Caco-2 (cell line): ENCODE measurements around the gene PGLYRP4. TPM values are rescaled to one million over a fixed set of nuclear protein-coding genes. Genes with fewer than 3 reads are reported as not detected.

Experiments used
- Bru-seq: library from RNA; stranded (reverse); fragments of 400-500 nt; gene quantifications from one replicate; lab custom pipeline; 2021; lab: Mats Ljungman, UMichigan
- BruChase-seq, 2 experiments: library from RNA; stranded (reverse); fragments of 400-500 nt; gene quantifications; one replicate each; lab custom pipeline; 2021; lab: Mats Ljungman, UMichigan
- BruUV-seq: library from RNA; stranded (reverse); fragments of 400-500 nt; replicated peaks from 2 replicates; lab custom pipeline; 2021; lab: Mats Ljungman, UMichigan
- CTCF ChIA-PET: fragments of 300-600 bp; sonication (Branson Sonifier 250); formaldehyde crosslinking; loops from one replicate; lab custom pipeline; 2022; ENCODE audit warnings: antibody characterized with exemption; lab: Charles Lee
- POLR2A ChIA-PET: fragments of 300-600 bp; sonication (Branson Sonifier 250); formaldehyde crosslinking; loops from one replicate; lab custom pipeline; 2022; ENCODE audit warnings: antibody characterized with exemption; lab: Charles Lee
- DNase-seq, 2 experiments: peaks; one replicate each; pipeline versions ENCODE4 v3.0.0 to v3.0.0-alpha.2; 2020 to 2022
- H3K27me3 ChIP-seq: replicated peaks from 2 replicates; pipeline ENCODE4 v1.6.0; 2011; ENCODE audit warnings: low read length; ENCODE audit not compliant: control insufficient read depth, insufficient read depth
- H3K36me3 ChIP-seq: 2 replicates; pipeline ENCODE4 v1.5.1; 2011; ENCODE audit warnings: low read length; ENCODE audit not compliant: control insufficient read depth, insufficient read depth
- H3K4me1 ChIP-seq: fragments of 250-450 bp; sonication (Bioruptor Pico); 2 replicates; pipeline ENCODE4 v1.5.1; 2020; ENCODE audit warnings: mild to moderate bottlenecking
- H3K4me3 ChIP-seq: 2 replicates; pipeline ENCODE4 v1.5.1; 2011; ENCODE audit warnings: low read depth, mild to moderate bottlenecking, control low read depth, low read length
- H3K9me3 ChIP-seq: fragments of 250-450 bp; sonication (Bioruptor Pico); 2 replicates; pipeline ENCODE4 v1.5.1; 2020; ENCODE audit warnings: mild to moderate bottlenecking, moderate library complexity
- H3K27ac Mint-ChIP-seq: one replicate; pipeline ENCODE4 v1.8.0; 2022; ENCODE audit warnings: mixed read lengths; ENCODE audit not compliant: unreplicated experiment
- H3K27me3 Mint-ChIP-seq: one replicate; pipeline ENCODE4 v1.8.0; 2022; ENCODE audit warnings: mixed read lengths; ENCODE audit not compliant: insufficient read depth, unreplicated experiment
- H3K36me3 Mint-ChIP-seq: one replicate; pipeline ENCODE4 v1.8.0; 2022; ENCODE audit warnings: mild to moderate bottlenecking, mixed read lengths; ENCODE audit not compliant: insufficient read depth, unreplicated experiment
- H3K4me1 Mint-ChIP-seq: one replicate; pipeline ENCODE4 v1.8.0; 2022; ENCODE audit warnings: low read depth, mixed read lengths; ENCODE audit not compliant: unreplicated experiment
- H3K4me3 Mint-ChIP-seq: one replicate; pipeline ENCODE4 v1.8.0; 2022; ENCODE audit warnings: mild to moderate bottlenecking, moderate library complexity, mixed read lengths; ENCODE audit not compliant: unreplicated experiment
- H3K9me3 Mint-ChIP-seq: one replicate; pipeline ENCODE4 v1.8.0; 2022; ENCODE audit warnings: mixed read lengths; ENCODE audit not compliant: unreplicated experiment
- CTCF ChIP-seq, 2 experiments: fragments of 200-600 bp in 1 of 2; IDR thresholded peaks; 1 replicate in 1 of 2; 2 replicates in 1 of 2; pipeline versions ENCODE4 v1.5.1 to v1.8.0; 2011 to 2022; ENCODE audit warnings: antibody characterized with exemption in 1 of 2, control low read depth in 1 of 2, inconsistent platforms in 1 of 2, low read depth in 1 of 2, low read length in 1 of 2, mild to moderate bottlenecking in 1 of 2, moderate library complexity in 1 of 2; ENCODE audit not compliant: insufficient read depth in 1 of 2, severe bottlenecking in 1 of 2, unreplicated experiment in 1 of 2
- intact Hi-C: fragments of 100-400 bp; cut with micrococcal nuclease; formaldehyde crosslinking; loops from one replicate; pipeline ENCODE4 v1.10.0; 2022; ENCODE audit not compliant: unreplicated experiment
- long read RNA-seq: library from polyadenylated mRNA; stranded (forward); transcript quantifications from one replicate; pipeline ENCODE4 v2.0.0, GENCODE V29; 2022
- total RNA-seq: library from RNA; stranded (reverse); gene quantifications from 2 replicates; pipeline ENCODE4 v1.2.3, GENCODE V29; 2022

The PGLYRP4 gene
- total RNA-seq (not detected in 2 replicates), Bru-seq, nascent RNA (percentile 7 among the genes with signal in this experiment), BruChase-seq, experiment 1, labeled RNA remaining after a 2-hour chase (not detected), BruChase-seq, experiment 2, labeled RNA remaining after a 6-hour chase (percentile 8 among the genes with signal in this experiment)
- long read RNA-seq: 0 reads

- intact Hi-C loops: no loop called here
- Mint-ChIP-seq H3K27me3 (peaks cover 9% of the 10 kb centered on the region), H3K27ac (no peak within 1 kb of the TSS), H3K36me3 (no peaks in the 10 kb centered on the region), H3K9me3 (no peaks in the 10 kb centered on the region), H3K4me1 (peaks cover 10% of the 10 kb centered on the region), H3K4me3 (no peak within 1 kb of the TSS)
- CTCF ChIA-PET: interaction anchor here (1.1 to 1.5 kb wide), 3 partner anchors 11 to 147 kb away, joined by 3 to 4 read pairs (median 4); partner anchors contain the start of gene PGLYRP3
- DNase-seq: no peak
- BruUV-seq: no TSS peak
- Histone ChIP-seq H3K4me1 (peaks cover 7% of the 10 kb centered on the region; the same call in 1 of the 2 replicates), H3K27me3 (no peaks in the 10 kb centered on the region), H3K9me3 (no peaks in the 10 kb centered on the region), H3K36me3 (no peaks in the 10 kb centered on the region), H3K4me3 (no peak within 1 kb of the TSS)
- POLR2A ChIA-PET: no interaction called here
- TF ChIP-seq CTCF (IDR thresholded peaks at IDR 0.05; ENCODE audit: insufficient read depth in 1 of 2, low read depth in 1 of 2, low read length in 1 of 2, severe bottlenecking in 1 of 2, unreplicated experiment in 1 of 2): no peak
Observed at GRCh38 chr1:153348511-153349362, at the start of gene PGLYRP4. Gene PGLYRP4 (minus strand): TSS chr1:153348841. CDS start chr1:153347932, 909 bp downstream.

- Mint-ChIP-seq H3K4me3 (no peak overlapping the region), H3K27ac (no peak overlapping the region), H3K9me3 (no peaks in the 10 kb centered on the region), H3K27me3 (peaks cover 28% of the 10 kb centered on the region), H3K4me1 (peaks cover 4% of the 10 kb centered on the region), H3K36me3 (no peaks in the 10 kb centered on the region)
- TF ChIP-seq CTCF (IDR thresholded peaks at IDR 0.05; ENCODE audit: insufficient read depth in 1 of 2, low read depth in 1 of 2, low read length in 1 of 2, severe bottlenecking in 1 of 2, unreplicated experiment in 1 of 2): no peak
- Histone ChIP-seq H3K9me3 (no peaks in the 10 kb centered on the region), H3K4me3 (no peak overlapping the region), H3K36me3 (no peaks in the 10 kb centered on the region), H3K4me1 (no peaks in the 10 kb centered on the region), H3K27me3 (no peaks in the 10 kb centered on the region; the same call in 1 of the 2 replicates)
- no TSS peak for BruUV-seq
- POLR2A ChIA-PET: no interaction called here
- no peak for DNase-seq
- intact Hi-C loops: no loop called here
- CTCF ChIA-PET: interaction anchor here (0.7 kb wide), 1 partner anchor 47 kb away, joined by 6 read pairs; no protein-coding TSS in a partner anchor
Observed at GRCh38 chr1:153397924-153398651, 49.4 kb upstream of the PGLYRP4 start.
